ENCODE data around the gene RNF222. TPM values are rescaled to one million over a fixed set of nuclear protein-coding genes. Genes with fewer than 3 reads are reported as not detected.
"Not testable (repeated sequence)": the region's sequence is repeated elsewhere in the genome, so short reads cannot be mapped to it uniquely, and the experiment has no call there.

Gene RNF222
- total and polyA plus RNA-seq, 2 donors = 0.34 TPM; not detected in 1

DNA sequence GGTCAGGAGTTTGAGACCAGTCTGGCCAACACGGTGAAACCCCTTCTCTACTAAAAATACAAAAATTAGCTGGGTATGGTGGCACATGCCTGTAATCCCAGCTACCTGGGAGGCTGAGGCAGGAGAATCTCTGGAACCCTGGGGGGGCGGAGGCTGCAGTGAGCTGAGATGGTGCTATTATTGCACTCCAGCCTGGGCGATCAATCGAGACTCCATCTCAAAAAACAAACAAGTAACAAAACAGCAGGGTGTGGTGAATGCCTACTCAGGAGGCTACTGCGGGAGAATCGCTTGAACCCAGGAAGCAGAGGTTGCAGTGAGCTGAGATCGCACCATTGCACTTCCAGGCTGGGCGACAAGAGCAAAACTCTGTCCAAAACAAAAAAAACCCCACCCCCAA is 19.5 kb downstream of the RNF222 start:
- DNase-seq (ENCODE audit: low read depth in 6 of 9, low spot score in 9 of 9); H3K4me3 ChIP-seq (ENCODE audit: low read length in 2 of 2); H3K27ac ChIP-seq (ENCODE audit: low read depth in 1 of 2, low read length in 1 of 2); H3K9me3 ChIP-seq (ENCODE audit: control insufficient read depth in 2 of 2, insufficient read depth in 1 of 2, low read length in 1 of 2); H3K27me3 ChIP-seq (ENCODE audit: control insufficient read depth in 2 of 2, insufficient read depth in 1 of 2, low read length in 1 of 2): not testable (repeated sequence)
- 95% methylated on average over 8 of the region's 8 CpGs for WGBS
- Histone ChIP-seq H3K36me3 (ENCODE audit: control insufficient read depth in 2 of 2, insufficient read depth in 2 of 2, low read length in 1 of 2) (peaks cover 31 to 50% of the 10 kb centered on the region in 2 donors), H3K4me1 (ENCODE audit: control insufficient read depth in 2 of 2, insufficient read depth in 2 of 2, low read length in 2 of 2) (peaks cover 27 to 31% of the 10 kb centered on the region in 2 donors)

DNA sequence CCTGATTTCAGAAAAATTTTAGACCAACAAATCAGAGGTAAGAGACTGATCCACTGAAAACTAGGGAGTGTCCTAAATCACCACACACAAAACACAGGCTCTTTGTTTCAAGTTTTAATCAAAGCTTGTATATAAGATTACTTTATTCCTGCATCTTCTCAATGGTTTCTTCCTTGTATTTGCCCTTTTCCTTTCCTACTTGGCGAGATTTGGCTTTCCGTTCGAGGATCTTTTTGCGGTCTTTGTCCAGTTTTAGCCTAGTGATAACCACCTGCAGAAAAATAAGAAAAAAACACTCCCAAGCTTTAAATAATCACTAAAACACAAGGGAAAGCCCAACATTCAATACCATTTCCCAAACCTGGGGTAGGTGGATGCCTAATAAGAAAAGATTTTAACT is 20.2 kb downstream of the RNF222 start:
- Histone ChIP-seq H3K4me3 (ENCODE audit: low read length in 2 of 2) (no peak overlapping the region), H3K9me3 (ENCODE audit: control insufficient read depth in 2 of 2, insufficient read depth in 1 of 2, low read length in 1 of 2) (no peaks in the 10 kb centered on the region), H3K36me3 (ENCODE audit: control insufficient read depth in 2 of 2, insufficient read depth in 2 of 2, low read length in 1 of 2) (peaks cover 31 to 50% of the 10 kb centered on the region in 2 donors), H3K4me1 (ENCODE audit: control insufficient read depth in 2 of 2, insufficient read depth in 2 of 2, low read length in 2 of 2) (peaks cover 27 to 31% of the 10 kb centered on the region in 2 donors), H3K27me3 (ENCODE audit: control insufficient read depth in 2 of 2, insufficient read depth in 1 of 2, low read length in 1 of 2) (no peaks in the 10 kb centered on the region), H3K27ac (ENCODE audit: low read depth in 1 of 2, low read length in 1 of 2) (peak overlapping the region in 1 of 2 donors; percentile 4)
- WGBS = 98% methylated on average over 4 of the region's 4 CpGs
- DNase-seq (ENCODE audit: low read depth in 6 of 9, low spot score in 9 of 9) = no peak

- H3K27me3 ChIP-seq (ENCODE audit: control insufficient read depth in 2 of 2, insufficient read depth in 1 of 2, low read length in 1 of 2) = no peaks in the 10 kb centered on the region
- H3K36me3 ChIP-seq (ENCODE audit: control insufficient read depth in 2 of 2, insufficient read depth in 2 of 2, low read length in 1 of 2) = peaks cover 25 to 49% of the 10 kb centered on the region in 2 donors
- peak within 1 kb of the TSS; percentile 82 to 93 for H3K27ac ChIP-seq (ENCODE audit: low read depth in 1 of 2, low read length in 1 of 2)
- peaks cover 20 to 24% of the 10 kb centered on the region in 2 donors for H3K4me1 ChIP-seq (ENCODE audit: control insufficient read depth in 2 of 2, insufficient read depth in 2 of 2, low read length in 2 of 2)
- WGBS = 5% methylated on average over 41 of the region's 41 CpGs
- H3K9me3 ChIP-seq (ENCODE audit: control insufficient read depth in 2 of 2, insufficient read depth in 1 of 2, low read length in 1 of 2) = no peaks in the 10 kb centered on the region
- DNase-seq (ENCODE audit: low read depth in 6 of 9, low spot score in 9 of 9) = peak; percentile 69 to 90 (median 78)
- peak within 1 kb of the TSS; percentile 73 to 96 for H3K4me3 ChIP-seq (ENCODE audit: low read length in 2 of 2)
Observed at GRCh38 chr17:8376271-8377067, 21.2 kb downstream of the RNF222 start, which contains the start of gene KRABD2. TSS of gene KRABD2 (minus strand) at chr17:8376704.

- H3K36me3 ChIP-seq (ENCODE audit: control insufficient read depth in 2 of 2, insufficient read depth in 2 of 2, low read length in 1 of 2) = peaks cover 22 to 42% of the 10 kb centered on the region in 2 donors
- peak in 1 of 9 donors; percentile 31 for DNase-seq (ENCODE audit: low read depth in 6 of 9, low spot score in 9 of 9)
- H3K9me3 ChIP-seq (ENCODE audit: control insufficient read depth in 2 of 2, insufficient read depth in 1 of 2, low read length in 1 of 2) = no peaks in the 10 kb centered on the region
- WGBS = 35% methylated on average over 18 of the region's 18 CpGs
- H3K4me1 ChIP-seq (ENCODE audit: control insufficient read depth in 2 of 2, insufficient read depth in 2 of 2, low read length in 2 of 2) = peaks cover 14 to 17% of the 10 kb centered on the region in 2 donors
- peak overlapping the region; percentile 73 to 96 for H3K4me3 ChIP-seq (ENCODE audit: low read length in 2 of 2)
- no peaks in the 10 kb centered on the region for H3K27me3 ChIP-seq (ENCODE audit: control insufficient read depth in 2 of 2, insufficient read depth in 1 of 2, low read length in 1 of 2)
- peak overlapping the region; percentile 82 to 93 for H3K27ac ChIP-seq (ENCODE audit: low read depth in 1 of 2, low read length in 1 of 2)
Observed at GRCh38 chr17:8375738-8376259, 21.8 kb downstream of the RNF222 start.

- not testable (repeated sequence) for H3K27ac ChIP-seq (ENCODE audit: low read depth in 1 of 2, low read length in 1 of 2); H3K9me3 ChIP-seq (ENCODE audit: control insufficient read depth in 2 of 2, insufficient read depth in 1 of 2, low read length in 1 of 2); H3K27me3 ChIP-seq (ENCODE audit: control insufficient read depth in 2 of 2, insufficient read depth in 1 of 2, low read length in 1 of 2); H3K4me3 ChIP-seq (ENCODE audit: low read length in 2 of 2); DNase-seq (ENCODE audit: low read depth in 6 of 9, low spot score in 9 of 9)
- Histone ChIP-seq H3K4me1 (ENCODE audit: control insufficient read depth in 2 of 2, insufficient read depth in 2 of 2, low read length in 2 of 2) (peaks cover 9 to 16% of the 10 kb centered on the region in 2 donors), H3K36me3 (ENCODE audit: control insufficient read depth in 2 of 2, insufficient read depth in 2 of 2, low read length in 1 of 2) (peaks cover 18 to 35% of the 10 kb centered on the region in 2 donors)
- 99% methylated on average over 26 of the region's 26 CpGs for WGBS
Observed at GRCh38 chr17:8373856-8374255, 23.8 kb downstream of the RNF222 start.

DNA sequence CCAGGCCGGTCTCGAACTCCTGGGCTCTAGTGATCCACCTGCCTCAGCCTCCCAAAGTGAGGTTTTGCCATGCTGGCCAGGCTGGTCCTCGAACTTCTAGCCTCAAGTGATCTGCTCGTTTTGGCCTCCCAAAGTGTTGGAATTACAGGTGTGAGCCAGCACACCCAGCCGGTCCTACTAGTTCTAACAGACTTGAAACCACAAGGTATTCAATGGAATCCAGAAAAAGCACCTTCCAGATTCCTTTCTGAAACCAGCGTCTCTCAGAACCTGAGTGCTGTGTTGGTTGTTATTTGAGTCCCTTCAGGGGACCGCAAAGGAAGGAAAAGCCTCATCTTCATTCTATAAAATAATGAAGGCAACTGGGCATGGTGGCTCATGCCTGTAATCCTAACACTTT is 25.2 kb downstream of the RNF222 start:
- H3K27me3 ChIP-seq (ENCODE audit: control insufficient read depth in 2 of 2, insufficient read depth in 1 of 2, low read length in 1 of 2) = no peaks in the 10 kb centered on the region
- peaks cover 23 to 24% of the 10 kb centered on the region in 2 donors for H3K36me3 ChIP-seq (ENCODE audit: control insufficient read depth in 2 of 2, insufficient read depth in 2 of 2, low read length in 1 of 2)
- peaks cover 9 to 16% of the 10 kb centered on the region in 2 donors for H3K4me1 ChIP-seq (ENCODE audit: control insufficient read depth in 2 of 2, insufficient read depth in 2 of 2, low read length in 2 of 2)
- no peak overlapping the region for H3K27ac ChIP-seq (ENCODE audit: low read depth in 1 of 2, low read length in 1 of 2)
- no peak overlapping the region for H3K4me3 ChIP-seq (ENCODE audit: low read length in 2 of 2)
- no peak for DNase-seq (ENCODE audit: low read depth in 6 of 9, low spot score in 9 of 9)
- WGBS = 96% methylated on average over 7 of the region's 7 CpGs
- H3K9me3 ChIP-seq (ENCODE audit: control insufficient read depth in 2 of 2, insufficient read depth in 1 of 2, low read length in 1 of 2) = no peaks in the 10 kb centered on the region

DNA sequence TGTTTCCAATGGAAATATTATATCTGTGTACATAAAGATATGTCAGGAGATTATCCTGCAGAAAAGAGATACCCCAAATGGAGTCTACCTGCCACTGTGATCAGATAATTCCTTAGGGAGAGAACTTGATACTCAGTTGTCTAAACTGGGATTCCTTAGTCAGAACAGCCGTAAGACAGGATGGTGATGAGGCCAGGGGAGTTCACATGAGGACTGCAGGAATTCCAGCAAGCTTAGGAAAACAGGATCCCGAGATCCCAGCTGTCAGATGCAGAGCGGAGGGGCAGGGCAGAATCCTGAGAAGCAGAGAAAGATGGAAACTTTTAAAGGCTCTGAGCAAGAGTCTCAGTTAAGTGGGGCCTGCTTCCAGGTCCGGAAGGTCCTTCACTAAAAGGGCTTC is 25.8 kb downstream of the RNF222 start:
- Histone ChIP-seq H3K4me1 (ENCODE audit: control insufficient read depth in 2 of 2, insufficient read depth in 2 of 2, low read length in 2 of 2) (peaks cover 8 to 14% of the 10 kb centered on the region in 2 donors), H3K27me3 (ENCODE audit: control insufficient read depth in 2 of 2, insufficient read depth in 1 of 2, low read length in 1 of 2) (no peaks in the 10 kb centered on the region), H3K36me3 (ENCODE audit: control insufficient read depth in 2 of 2, insufficient read depth in 2 of 2, low read length in 1 of 2) (peaks cover 18 to 23% of the 10 kb centered on the region in 2 donors), H3K4me3 (ENCODE audit: low read length in 2 of 2) (no peak overlapping the region), H3K9me3 (ENCODE audit: control insufficient read depth in 2 of 2, insufficient read depth in 1 of 2, low read length in 1 of 2) (no peaks in the 10 kb centered on the region), H3K27ac (ENCODE audit: low read depth in 1 of 2, low read length in 1 of 2) (no peak overlapping the region)
- WGBS = 94% methylated on average over 4 of the region's 4 CpGs
- no peak for DNase-seq (ENCODE audit: low read depth in 6 of 9, low spot score in 9 of 9)

GRCh38 chr17:8369944-8370343 is 27.7 kb downstream of the RNF222 start:
- H3K9me3 ChIP-seq (ENCODE audit: control insufficient read depth in 2 of 2, insufficient read depth in 1 of 2, low read length in 1 of 2) = no peaks in the 10 kb centered on the region
- no peaks in the 10 kb centered on the region for H3K27me3 ChIP-seq (ENCODE audit: control insufficient read depth in 2 of 2, insufficient read depth in 1 of 2, low read length in 1 of 2)
- peaks cover 15 to 26% of the 10 kb centered on the region in 2 donors for H3K36me3 ChIP-seq (ENCODE audit: control insufficient read depth in 2 of 2, insufficient read depth in 2 of 2, low read length in 1 of 2)
- no peak overlapping the region for H3K27ac ChIP-seq (ENCODE audit: low read depth in 1 of 2, low read length in 1 of 2)
- no peak for DNase-seq (ENCODE audit: low read depth in 6 of 9, low spot score in 9 of 9)
- H3K4me3 ChIP-seq (ENCODE audit: low read length in 2 of 2) = no peak overlapping the region
- 56% methylated on average over 8 of the region's 8 CpGs for WGBS
- H3K4me1 ChIP-seq (ENCODE audit: control insufficient read depth in 2 of 2, insufficient read depth in 2 of 2, low read length in 2 of 2) = no peaks in the 10 kb centered on the region

- Histone ChIP-seq H3K4me3 (ENCODE audit: low read length in 2 of 2) (no peak overlapping the region), H3K4me1 (ENCODE audit: control insufficient read depth in 2 of 2, insufficient read depth in 2 of 2, low read length in 2 of 2) (no peaks in the 10 kb centered on the region), H3K9me3 (ENCODE audit: control insufficient read depth in 2 of 2, insufficient read depth in 1 of 2, low read length in 1 of 2) (no peaks in the 10 kb centered on the region), H3K27ac (ENCODE audit: low read depth in 1 of 2, low read length in 1 of 2) (no peak overlapping the region), H3K27me3 (ENCODE audit: control insufficient read depth in 2 of 2, insufficient read depth in 1 of 2, low read length in 1 of 2) (no peaks in the 10 kb centered on the region), H3K36me3 (ENCODE audit: control insufficient read depth in 2 of 2, insufficient read depth in 2 of 2, low read length in 1 of 2) (peaks cover 15 to 27% of the 10 kb centered on the region in 2 donors)
- 97% methylated on average over 3 of the region's 3 CpGs for WGBS
- no peak for DNase-seq (ENCODE audit: low read depth in 6 of 9, low spot score in 9 of 9)
Observed at GRCh38 chr17:8368193-8368592, 29.4 kb downstream of the RNF222 start.
